ENCODE data around the gene TLE1.

The TLE1 gene

DNA sequence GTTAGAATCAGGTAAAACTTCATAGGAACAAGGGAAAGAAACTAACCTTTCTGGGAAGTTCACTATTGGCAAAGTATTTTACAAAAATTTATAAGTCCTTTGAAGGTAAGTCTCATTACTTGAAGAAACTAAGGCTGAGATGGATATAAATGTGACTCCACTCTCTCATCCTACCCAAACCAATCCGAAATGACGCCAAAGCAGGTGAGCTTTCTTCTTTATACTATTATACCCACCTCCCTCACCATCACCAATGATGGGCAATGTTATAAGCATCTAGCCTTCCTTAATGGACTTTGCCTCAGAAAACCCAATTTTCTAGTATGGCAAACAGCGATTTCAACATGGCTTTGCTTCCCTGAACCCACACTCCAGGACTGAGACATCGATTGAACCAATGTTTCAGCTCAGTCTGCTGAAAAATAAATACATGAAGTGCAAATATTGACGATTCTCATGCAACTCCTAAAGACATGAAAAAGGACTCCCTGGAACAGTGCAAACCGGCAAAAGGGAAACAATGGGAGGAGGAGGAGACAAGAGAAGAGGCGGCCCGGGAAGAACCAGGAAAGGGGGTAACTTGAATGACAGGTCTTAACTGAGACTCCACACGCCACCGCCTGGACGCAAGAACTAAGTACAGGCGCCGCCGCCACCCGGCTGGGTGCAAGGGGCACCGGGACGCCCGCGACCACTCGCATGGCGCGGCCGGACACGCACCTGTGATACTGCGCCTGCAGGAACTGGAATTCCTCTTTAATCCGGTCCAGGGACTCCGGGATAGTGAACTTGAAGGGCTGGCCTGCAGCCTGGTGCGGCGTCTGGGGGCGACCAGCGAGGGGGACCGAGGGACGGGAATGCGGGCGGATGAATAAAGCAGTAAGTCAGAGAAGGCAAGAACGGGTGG is 2.5 kb downstream of the TLE1 start:
- H3K36me3 ChIP-seq (ENCODE audit: insufficient read depth, low read length) = no peaks in the 10 kb centered on the region; the same call in 1 of the 2 replicates
- no peak overlapping the region for H3K27ac ChIP-seq (ENCODE audit: low read depth, low read length)
- H3K4me3 ChIP-seq (ENCODE audit: low read depth, low read length) = peak overlapping the region; percentile 85
- H3K4me1 ChIP-seq (ENCODE audit: control insufficient read depth, insufficient read depth, low read length, unreplicated experiment) = peaks cover 12% of the 10 kb centered on the region
- H2AFZ ChIP-seq (ENCODE audit: low read length, unreplicated experiment) = peak overlapping the region; percentile 14
- H3K27me3 ChIP-seq (ENCODE audit: insufficient read depth, low read length) = no peaks in the 10 kb centered on the region
- peaks cover 21% of the 10 kb centered on the region for H3K79me2 ChIP-seq (ENCODE audit: control insufficient read depth, insufficient read depth, low read length, unreplicated experiment)

GRCh38 chr9:81685763-81686613 is 3.4 kb downstream of the TLE1 start:
- no peaks in the 10 kb centered on the region for H3K27me3 ChIP-seq (ENCODE audit: insufficient read depth, low read length)
- no peak overlapping the region for H2AFZ ChIP-seq (ENCODE audit: low read length, unreplicated experiment)
- H3K36me3 ChIP-seq (ENCODE audit: insufficient read depth, low read length) = no peaks in the 10 kb centered on the region; the same call in 1 of the 2 replicates
- H3K27ac ChIP-seq (ENCODE audit: low read depth, low read length) = no peak overlapping the region
- peaks cover 12% of the 10 kb centered on the region for H3K4me1 ChIP-seq (ENCODE audit: control insufficient read depth, insufficient read depth, low read length, unreplicated experiment)
- peaks cover 21% of the 10 kb centered on the region for H3K79me2 ChIP-seq (ENCODE audit: control insufficient read depth, insufficient read depth, low read length, unreplicated experiment)
- peak overlapping the region; percentile 85 for H3K4me3 ChIP-seq (ENCODE audit: low read depth, low read length)

DNA sequence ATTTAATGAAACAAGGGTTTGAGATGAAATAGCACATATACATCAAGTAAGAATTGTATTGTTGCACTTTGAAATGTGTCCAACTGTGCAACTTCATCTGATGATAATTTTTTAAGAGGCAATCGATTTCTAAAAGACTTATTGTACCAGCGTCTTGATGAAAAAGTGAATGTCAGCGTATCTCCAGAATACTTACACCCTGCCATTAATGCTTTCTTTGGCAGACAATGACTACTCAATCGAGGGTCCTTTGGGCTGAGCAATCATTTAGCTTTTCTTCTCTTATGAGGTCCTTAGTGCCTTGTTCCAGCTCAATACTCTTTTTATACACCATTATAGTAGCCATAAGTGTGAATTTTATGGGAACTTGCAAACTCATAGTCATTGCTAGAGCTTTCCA is 4.7 kb downstream of the TLE1 start:
- Histone ChIP-seq H3K27me3 (ENCODE audit: insufficient read depth, low read length) (no peaks in the 10 kb centered on the region), H2AFZ (ENCODE audit: low read length, unreplicated experiment) (no peak overlapping the region), H3K79me2 (ENCODE audit: control insufficient read depth, insufficient read depth, low read length, unreplicated experiment) (peaks cover 21% of the 10 kb centered on the region), H3K4me1 (ENCODE audit: control insufficient read depth, insufficient read depth, low read length, unreplicated experiment) (peaks cover 12% of the 10 kb centered on the region), H3K4me3 (ENCODE audit: low read depth, low read length) (no peak overlapping the region), H3K27ac (ENCODE audit: low read depth, low read length) (no peak overlapping the region), H3K36me3 (ENCODE audit: insufficient read depth, low read length) (peaks cover 3% of the 10 kb centered on the region; the same call in 1 of the 2 replicates)

DNA sequence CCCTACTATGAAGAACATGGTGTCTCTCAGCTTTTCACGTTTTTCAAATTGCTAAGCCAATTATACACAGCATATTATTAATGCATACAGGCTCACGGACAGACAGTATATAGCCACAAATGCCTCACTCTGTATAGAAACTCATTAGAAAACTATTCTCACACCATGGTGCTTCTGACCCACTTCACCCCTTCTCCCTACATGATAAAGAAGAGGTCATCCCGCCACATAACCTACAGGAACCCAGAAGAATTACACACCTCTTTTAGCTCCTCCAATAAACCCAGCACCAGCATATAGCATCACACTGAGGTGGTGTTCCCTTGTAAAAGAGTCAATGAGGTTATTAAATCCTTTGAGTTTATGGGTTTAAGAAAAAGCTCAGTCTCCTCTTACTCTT is 5.6 kb downstream of the TLE1 start:
- Histone ChIP-seq H3K27me3 (ENCODE audit: insufficient read depth, low read length) (no peaks in the 10 kb centered on the region), H3K36me3 (ENCODE audit: insufficient read depth, low read length) (peaks cover 3% of the 10 kb centered on the region; the same call in 1 of the 2 replicates), H2AFZ (ENCODE audit: low read length, unreplicated experiment) (no peak overlapping the region), H3K79me2 (ENCODE audit: control insufficient read depth, insufficient read depth, low read length, unreplicated experiment) (peaks cover 21% of the 10 kb centered on the region), H3K27ac (ENCODE audit: low read depth, low read length) (no peak overlapping the region), H3K4me3 (ENCODE audit: low read depth, low read length) (no peak overlapping the region), H3K4me1 (ENCODE audit: control insufficient read depth, insufficient read depth, low read length, unreplicated experiment) (peaks cover 12% of the 10 kb centered on the region)

GRCh38 chr9:81683238-81683637 is 6.1 kb downstream of the TLE1 start:
- Histone ChIP-seq H2AFZ (ENCODE audit: low read length, unreplicated experiment) (no peak overlapping the region), H3K79me2 (ENCODE audit: control insufficient read depth, insufficient read depth, low read length, unreplicated experiment) (peaks cover 21% of the 10 kb centered on the region), H3K4me1 (ENCODE audit: control insufficient read depth, insufficient read depth, low read length, unreplicated experiment) (peaks cover 12% of the 10 kb centered on the region), H3K36me3 (ENCODE audit: insufficient read depth, low read length) (peaks cover 3% of the 10 kb centered on the region; the same call in 1 of the 2 replicates), H3K4me3 (ENCODE audit: low read depth, low read length) (no peak overlapping the region), H3K27ac (ENCODE audit: low read depth, low read length) (no peak overlapping the region), H3K27me3 (ENCODE audit: insufficient read depth, low read length) (no peaks in the 10 kb centered on the region)

- peaks cover 3% of the 10 kb centered on the region; the same call in 1 of the 2 replicates for H3K36me3 ChIP-seq (ENCODE audit: insufficient read depth, low read length)
- H3K27me3 ChIP-seq (ENCODE audit: insufficient read depth, low read length) = no peaks in the 10 kb centered on the region
- H3K27ac ChIP-seq (ENCODE audit: low read depth, low read length) = no peak overlapping the region
- peaks cover 12% of the 10 kb centered on the region for H3K4me1 ChIP-seq (ENCODE audit: control insufficient read depth, insufficient read depth, low read length, unreplicated experiment)
- peaks cover 19% of the 10 kb centered on the region for H3K79me2 ChIP-seq (ENCODE audit: control insufficient read depth, insufficient read depth, low read length, unreplicated experiment)
- no peak overlapping the region for H2AFZ ChIP-seq (ENCODE audit: low read length, unreplicated experiment)
- no peak overlapping the region for H3K4me3 ChIP-seq (ENCODE audit: low read depth, low read length)
Observed at GRCh38 chr9:81682797-81683196, 6.5 kb downstream of the TLE1 start.

DNA sequence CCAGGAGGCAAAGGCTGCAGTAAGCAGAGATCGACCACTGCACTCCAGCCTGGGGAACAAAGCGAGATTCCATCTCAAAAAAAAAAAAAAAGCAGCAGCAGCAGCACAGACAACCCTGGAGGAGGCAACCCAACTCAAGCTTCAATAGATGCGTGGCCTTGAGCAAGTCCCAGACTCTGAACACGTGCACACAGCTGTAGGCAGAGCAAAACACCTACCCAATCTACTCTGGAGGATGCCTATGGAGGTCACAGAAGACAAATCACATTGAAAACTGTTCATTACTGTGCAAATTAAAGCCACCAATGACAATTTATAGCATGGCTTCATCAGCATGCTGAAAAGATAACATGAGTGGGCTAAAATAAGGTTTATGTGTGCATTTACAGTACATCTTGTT is 7.2 kb downstream of the TLE1 start:
- Histone ChIP-seq H3K4me1 (ENCODE audit: control insufficient read depth, insufficient read depth, low read length, unreplicated experiment) (peaks cover 12% of the 10 kb centered on the region), H3K36me3 (ENCODE audit: insufficient read depth, low read length) (peaks cover 3% of the 10 kb centered on the region; the same call in 1 of the 2 replicates), H3K27me3 (ENCODE audit: insufficient read depth, low read length) (no peaks in the 10 kb centered on the region), H2AFZ (ENCODE audit: low read length, unreplicated experiment) (no peak overlapping the region), H3K79me2 (ENCODE audit: control insufficient read depth, insufficient read depth, low read length, unreplicated experiment) (peaks cover 17% of the 10 kb centered on the region), H3K4me3 (ENCODE audit: low read depth, low read length) (no peak overlapping the region), H3K27ac (ENCODE audit: low read depth, low read length) (no peak overlapping the region)

DNA sequence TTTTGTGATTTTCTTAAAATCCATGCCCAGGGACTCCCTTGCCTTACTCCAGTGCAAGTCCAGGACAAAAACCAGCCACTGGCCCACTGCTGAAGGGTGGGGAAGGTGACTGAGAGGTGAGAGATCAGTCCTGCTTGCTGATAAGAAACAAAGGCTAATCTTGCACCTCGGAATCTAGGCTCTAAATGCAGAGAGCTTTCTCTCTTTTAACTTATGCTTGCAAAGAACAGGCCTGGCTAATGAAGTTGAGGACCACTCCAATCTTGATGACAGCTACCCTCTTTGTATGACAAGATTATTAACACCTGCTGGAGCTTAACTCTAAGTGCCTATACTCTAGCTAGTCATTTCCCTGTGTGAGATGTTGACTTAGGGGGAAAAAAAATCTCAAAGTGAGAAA is 8.8 kb downstream of the TLE1 start:
- H3K27me3 ChIP-seq (ENCODE audit: insufficient read depth, low read length) = no peaks in the 10 kb centered on the region
- peaks cover 3% of the 10 kb centered on the region; the same call in 1 of the 2 replicates for H3K36me3 ChIP-seq (ENCODE audit: insufficient read depth, low read length)
- H3K4me1 ChIP-seq (ENCODE audit: control insufficient read depth, insufficient read depth, low read length, unreplicated experiment) = no peaks in the 10 kb centered on the region
- no peak overlapping the region for H3K27ac ChIP-seq (ENCODE audit: low read depth, low read length)
- peaks cover 7% of the 10 kb centered on the region for H3K79me2 ChIP-seq (ENCODE audit: control insufficient read depth, insufficient read depth, low read length, unreplicated experiment)
- H2AFZ ChIP-seq (ENCODE audit: low read length, unreplicated experiment) = no peak overlapping the region
- H3K4me3 ChIP-seq (ENCODE audit: low read depth, low read length) = no peak overlapping the region

- H3K79me2 ChIP-seq (ENCODE audit: control insufficient read depth, insufficient read depth, low read length, unreplicated experiment) = peaks cover 7% of the 10 kb centered on the region
- no peak overlapping the region for H3K27ac ChIP-seq (ENCODE audit: low read depth, low read length)
- H3K27me3 ChIP-seq (ENCODE audit: insufficient read depth, low read length) = no peaks in the 10 kb centered on the region
- H3K4me1 ChIP-seq (ENCODE audit: control insufficient read depth, insufficient read depth, low read length, unreplicated experiment) = no peaks in the 10 kb centered on the region
- no peak overlapping the region for H2AFZ ChIP-seq (ENCODE audit: low read length, unreplicated experiment)
- H3K4me3 ChIP-seq (ENCODE audit: low read depth, low read length) = no peak overlapping the region
- peaks cover 3% of the 10 kb centered on the region; the same call in 1 of the 2 replicates for H3K36me3 ChIP-seq (ENCODE audit: insufficient read depth, low read length)
Observed at GRCh38 chr9:81680006-81680405, 9.3 kb downstream of the TLE1 start.

- Histone ChIP-seq H3K4me1 (ENCODE audit: control insufficient read depth, insufficient read depth, low read length, unreplicated experiment) (no peaks in the 10 kb centered on the region), H3K36me3 (ENCODE audit: insufficient read depth, low read length) (peaks cover 3% of the 10 kb centered on the region; the same call in 1 of the 2 replicates), H3K4me3 (ENCODE audit: low read depth, low read length) (no peak overlapping the region), H2AFZ (ENCODE audit: low read length, unreplicated experiment) (no peak overlapping the region), H3K79me2 (ENCODE audit: control insufficient read depth, insufficient read depth, low read length, unreplicated experiment) (peaks cover 4% of the 10 kb centered on the region), H3K27ac (ENCODE audit: low read depth, low read length) (no peak overlapping the region), H3K27me3 (ENCODE audit: insufficient read depth, low read length) (no peaks in the 10 kb centered on the region)
Observed at GRCh38 chr9:81678088-81678487, 11.3 kb downstream of the TLE1 start.

Measured in ACC112 (cell line).